Esophagus squamous epithelium (tissue), 4 donors: ENCODE measurements around the gene FNIP1.

Experiments
- POLR2A ChIP-seq, 4 donors: fragments of 450-650 bp; IDR thresholded peaks; one replicate each; pipeline ENCODE4 v1.6.1; 2017; ENCODE audit warnings: antibody characterized with exemption in 4 of 4, mild to moderate bottlenecking in 4 of 4, moderate library complexity in 3 of 4
- TF ChIP-seq, protein P1 (sequence below), 6 experiments: fragments of 450-650 bp in 4 of 6; fragments of 200-600 bp in 2 of 6; sonication (generic) in 2 of 6; IDR thresholded peaks; one replicate each; pipeline ENCODE4 v1.5.1; 2016 to 2019; ENCODE audit warnings: antibody characterized with exemption in 6 of 6, mild to moderate bottlenecking in 4 of 6, moderate library complexity in 4 of 6

- TF ChIP-seq, protein P1, sequence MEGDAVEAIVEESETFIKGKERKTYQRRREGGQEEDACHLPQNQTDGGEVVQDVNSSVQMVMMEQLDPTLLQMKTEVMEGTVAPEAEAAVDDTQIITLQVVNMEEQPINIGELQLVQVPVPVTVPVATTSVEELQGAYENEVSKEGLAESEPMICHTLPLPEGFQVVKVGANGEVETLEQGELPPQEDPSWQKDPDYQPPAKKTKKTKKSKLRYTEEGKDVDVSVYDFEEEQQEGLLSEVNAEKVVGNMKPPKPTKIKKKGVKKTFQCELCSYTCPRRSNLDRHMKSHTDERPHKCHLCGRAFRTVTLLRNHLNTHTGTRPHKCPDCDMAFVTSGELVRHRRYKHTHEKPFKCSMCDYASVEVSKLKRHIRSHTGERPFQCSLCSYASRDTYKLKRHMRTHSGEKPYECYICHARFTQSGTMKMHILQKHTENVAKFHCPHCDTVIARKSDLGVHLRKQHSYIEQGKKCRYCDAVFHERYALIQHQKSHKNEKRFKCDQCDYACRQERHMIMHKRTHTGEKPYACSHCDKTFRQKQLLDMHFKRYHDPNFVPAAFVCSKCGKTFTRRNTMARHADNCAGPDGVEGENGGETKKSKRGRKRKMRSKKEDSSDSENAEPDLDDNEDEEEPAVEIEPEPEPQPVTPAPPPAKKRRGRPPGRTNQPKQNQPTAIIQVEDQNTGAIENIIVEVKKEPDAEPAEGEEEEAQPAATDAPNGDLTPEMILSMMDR (IDR thresholded peaks at IDR 0.05) = no peak
- TF ChIP-seq POLR2A (IDR thresholded peaks at IDR 0.05) = no peak
Observed at GRCh38 chr5:131718487-131719014, 78.3 kb downstream of the FNIP1 start.
